ENCODE measurements around the gene DNAH6.

The DNAH6 gene

GRCh38 chr2:84519332-84519957 is 3.1 kb downstream of the DNAH6 start:
- no peak overlapping the region for H3K9ac ChIP-seq (ENCODE audit: low read length)
- no peak overlapping the region for H3K18ac ChIP-seq (ENCODE audit: low read length)
- no peaks in the 10 kb centered on the region for H3K79me1 ChIP-seq (ENCODE audit: low read length)
- no peak overlapping the region for H4K8ac ChIP-seq (ENCODE audit: low read depth, low read length)
- no peaks in the 10 kb centered on the region for H3K27me3 ChIP-seq (ENCODE audit: insufficient read depth, low read length, poor library complexity)
- no peak overlapping the region for H3K23ac ChIP-seq (ENCODE audit: low read length)
- H2BK15ac ChIP-seq (replicated peaks; ENCODE audit: low read depth) = no peak overlapping the region
- H3K79me2 ChIP-seq (ENCODE audit: control insufficient read depth, insufficient read depth, low read length) = no peaks in the 10 kb centered on the region
- H3K27ac ChIP-seq (ENCODE audit: low read depth, low read length) = no peak overlapping the region
- no peak for DNase-seq
- H3K4me3 ChIP-seq (ENCODE audit: low read length) = no peak overlapping the region
- H3K4me1 ChIP-seq (ENCODE audit: control insufficient read depth, low read depth, low read length) = no peaks in the 10 kb centered on the region
- no peak overlapping the region for H2BK5ac ChIP-seq (ENCODE audit: low read length)
- H3K36me3 ChIP-seq (ENCODE audit: control insufficient read depth, insufficient read depth, low read length) = no peaks in the 10 kb centered on the region
- H4K5ac ChIP-seq (ENCODE audit: low read length) = no peak overlapping the region
- H2AK5ac ChIP-seq (ENCODE audit: low read length) = no peak overlapping the region
- H2BK120ac ChIP-seq (ENCODE audit: low read depth, low read length) = no peak overlapping the region
- no peak overlapping the region for H3K4me2 ChIP-seq (ENCODE audit: low read length)
- no peak overlapping the region for H3K56ac ChIP-seq (ENCODE audit: low read length)
- no peak overlapping the region for H3K4ac ChIP-seq (ENCODE audit: low read depth, low read length)

GRCh38 chr2:84526562-84526961 is 10.3 kb downstream of the DNAH6 start:
- no CpG with 5 or more reads among the region's 1 CpG for WGBS (ENCODE audit: extremely low coverage, insufficient coverage, low lambda C conversion rate)
- Histone ChIP-seq H3K18ac (ENCODE audit: low read length) (no peak overlapping the region), H2BK15ac (replicated peaks; ENCODE audit: low read depth) (no peak overlapping the region), H3K27ac (ENCODE audit: low read depth, low read length) (no peak overlapping the region), H2BK5ac (ENCODE audit: low read length) (no peak overlapping the region), H2AK5ac (ENCODE audit: low read length) (no peak overlapping the region), H2BK120ac (ENCODE audit: low read depth, low read length) (no peak overlapping the region), H3K36me3 (ENCODE audit: control insufficient read depth, insufficient read depth, low read length) (no peaks in the 10 kb centered on the region), H3K4me1 (ENCODE audit: control insufficient read depth, low read depth, low read length) (peaks cover 5% of the 10 kb centered on the region), H3K4me2 (ENCODE audit: low read length) (no peak overlapping the region), H3K4ac (ENCODE audit: low read depth, low read length) (no peak overlapping the region), H3K79me2 (ENCODE audit: control insufficient read depth, insufficient read depth, low read length) (no peaks in the 10 kb centered on the region), H3K9ac (ENCODE audit: low read length) (no peak overlapping the region), H3K4me3 (ENCODE audit: low read length) (no peak overlapping the region), H3K23ac (ENCODE audit: low read length) (no peak overlapping the region), H4K8ac (ENCODE audit: low read depth, low read length) (no peak overlapping the region), H3K56ac (ENCODE audit: low read length) (no peak overlapping the region), H3K27me3 (ENCODE audit: insufficient read depth, low read length, poor library complexity) (no peaks in the 10 kb centered on the region), H3K79me1 (ENCODE audit: low read length) (no peaks in the 10 kb centered on the region), H4K5ac (ENCODE audit: low read length) (no peak overlapping the region)
- DNase-seq = peak; percentile 21

GRCh38 chr2:84527137-84528129 is 11.1 kb downstream of the DNAH6 start:
- peaks cover 5% of the 10 kb centered on the region for H3K4me1 ChIP-seq (ENCODE audit: control insufficient read depth, low read depth, low read length)
- H3K4me2 ChIP-seq (ENCODE audit: low read length) = no peak overlapping the region
- no CpG with 5 or more reads among the region's 4 CpGs for whole genome bisulfite sequencing (ENCODE audit: extremely low coverage, insufficient coverage, low lambda C conversion rate)
- no peaks in the 10 kb centered on the region for H3K79me1 ChIP-seq (ENCODE audit: low read length)
- no peak for DNase-seq
- no peak overlapping the region for H3K4me3 ChIP-seq (ENCODE audit: low read length)
- no peaks in the 10 kb centered on the region for H3K36me3 ChIP-seq (ENCODE audit: control insufficient read depth, insufficient read depth, low read length)
- no peak overlapping the region for H2BK5ac ChIP-seq (ENCODE audit: low read length)
- no peak overlapping the region for H4K5ac ChIP-seq (ENCODE audit: low read length)
- H2BK120ac ChIP-seq (ENCODE audit: low read depth, low read length) = no peak overlapping the region
- H4K8ac ChIP-seq (ENCODE audit: low read depth, low read length) = no peak overlapping the region
- H3K27me3 ChIP-seq (ENCODE audit: insufficient read depth, low read length, poor library complexity) = no peaks in the 10 kb centered on the region
- no peak overlapping the region for H3K9ac ChIP-seq (ENCODE audit: low read length)
- no peak overlapping the region for H3K4ac ChIP-seq (ENCODE audit: low read depth, low read length)
- no peak overlapping the region for H3K18ac ChIP-seq (ENCODE audit: low read length)
- no peak overlapping the region for H3K56ac ChIP-seq (ENCODE audit: low read length)
- H3K23ac ChIP-seq (ENCODE audit: low read length) = no peak overlapping the region
- H3K79me2 ChIP-seq (ENCODE audit: control insufficient read depth, insufficient read depth, low read length) = no peaks in the 10 kb centered on the region
- no peak overlapping the region for H2AK5ac ChIP-seq (ENCODE audit: low read length)
- no peak overlapping the region for H2BK15ac ChIP-seq (replicated peaks; ENCODE audit: low read depth)
- no peak overlapping the region for H3K27ac ChIP-seq (ENCODE audit: low read depth, low read length)

- H3K9ac ChIP-seq (ENCODE audit: low read length) = no peak overlapping the region
- no peak overlapping the region for H3K4me2 ChIP-seq (ENCODE audit: low read length)
- no peaks in the 10 kb centered on the region for H3K79me1 ChIP-seq (ENCODE audit: low read length)
- WGBS (ENCODE audit: extremely low coverage, insufficient coverage, low lambda C conversion rate) = no CpG with 5 or more reads among the region's 1 CpG
- no peak overlapping the region for H3K23ac ChIP-seq (ENCODE audit: low read length)
- H2AK5ac ChIP-seq (ENCODE audit: low read length) = no peak overlapping the region
- no peaks in the 10 kb centered on the region for H3K36me3 ChIP-seq (ENCODE audit: control insufficient read depth, insufficient read depth, low read length)
- H4K8ac ChIP-seq (ENCODE audit: low read depth, low read length) = no peak overlapping the region
- no peak overlapping the region for H4K5ac ChIP-seq (ENCODE audit: low read length)
- no peak overlapping the region for H3K18ac ChIP-seq (ENCODE audit: low read length)
- H2BK5ac ChIP-seq (ENCODE audit: low read length) = no peak overlapping the region
- no peak overlapping the region for H2BK120ac ChIP-seq (ENCODE audit: low read depth, low read length)
- no peak for DNase-seq
- H3K4ac ChIP-seq (ENCODE audit: low read depth, low read length) = no peak overlapping the region
- no peaks in the 10 kb centered on the region for H3K79me2 ChIP-seq (ENCODE audit: control insufficient read depth, insufficient read depth, low read length)
- no peak overlapping the region for H3K4me3 ChIP-seq (ENCODE audit: low read length)
- no peak overlapping the region for H3K56ac ChIP-seq (ENCODE audit: low read length)
- H3K4me1 ChIP-seq (ENCODE audit: control insufficient read depth, low read depth, low read length) = peaks cover 5% of the 10 kb centered on the region
- H3K27ac ChIP-seq (ENCODE audit: low read depth, low read length) = no peak overlapping the region
- H3K27me3 ChIP-seq (ENCODE audit: insufficient read depth, low read length, poor library complexity) = no peaks in the 10 kb centered on the region
- H2BK15ac ChIP-seq (replicated peaks; ENCODE audit: low read depth) = no peak overlapping the region
These were observed 16.0 kb downstream of the DNAH6 start for GRCh38 chr2:84532291-84532690.

- no CpG with 5 or more reads among the region's 3 CpGs for WGBS (ENCODE audit: extremely low coverage, insufficient coverage, low lambda C conversion rate)
- Histone ChIP-seq H2BK5ac (ENCODE audit: low read length) (no peak overlapping the region), H2BK15ac (replicated peaks; ENCODE audit: low read depth) (no peak overlapping the region), H3K79me1 (ENCODE audit: low read length) (no peaks in the 10 kb centered on the region), H4K5ac (ENCODE audit: low read length) (no peak overlapping the region), H3K36me3 (ENCODE audit: control insufficient read depth, insufficient read depth, low read length) (no peaks in the 10 kb centered on the region), H2AK5ac (ENCODE audit: low read length) (no peak overlapping the region), H3K27ac (ENCODE audit: low read depth, low read length) (no peak overlapping the region), H3K27me3 (ENCODE audit: insufficient read depth, low read length, poor library complexity) (no peaks in the 10 kb centered on the region), H3K4me3 (ENCODE audit: low read length) (no peak overlapping the region), H3K4ac (ENCODE audit: low read depth, low read length) (no peak overlapping the region), H3K9ac (ENCODE audit: low read length) (no peak overlapping the region), H4K8ac (ENCODE audit: low read depth, low read length) (no peak overlapping the region), H3K4me2 (ENCODE audit: low read length) (no peak overlapping the region), H3K79me2 (ENCODE audit: control insufficient read depth, insufficient read depth, low read length) (no peaks in the 10 kb centered on the region), H3K4me1 (ENCODE audit: control insufficient read depth, low read depth, low read length) (peaks cover 5% of the 10 kb centered on the region), H3K18ac (ENCODE audit: low read length) (no peak overlapping the region), H3K23ac (ENCODE audit: low read length) (no peak overlapping the region), H3K56ac (ENCODE audit: low read length) (no peak overlapping the region), H2BK120ac (ENCODE audit: low read depth, low read length) (no peak overlapping the region)
- DNase-seq = no peak
These were observed 17.9 kb downstream of the DNAH6 start for GRCh38 chr2:84534225-84534624.
